ENCODE measurements around the gene TSHZ1. TPM values are rescaled to one million over a fixed set of nuclear protein-coding genes. Genes with fewer than 3 reads are reported as not detected.
A peak's percentile ranks its signal among the peaks of the same experiment; 100 is the strongest.

The TSHZ1 gene
- total RNA-seq, 1 experiment from 2014 or later = 4.4 TPM

- DNase-seq = no peak
- Histone ChIP-seq H3K9me3 (no peaks in the 10 kb centered on the region), H3K36me3 (no peaks in the 10 kb centered on the region), H3K27me3 (no peaks in the 10 kb centered on the region), H3K4me3 (peak overlapping the region; percentile 50)
Measured at GRCh38 chr18:75247611-75248421, 37.2 kb downstream of the TSHZ1 start.

- DNase-seq = peak; percentile 9
- Histone ChIP-seq H3K36me3 (no peaks in the 10 kb centered on the region), H3K9me3 (no peaks in the 10 kb centered on the region), H3K4me3 (peak overlapping the region; percentile 50), H3K27me3 (no peaks in the 10 kb centered on the region)
Measured at GRCh38 chr18:75248426-75249174, 38.0 kb downstream of the TSHZ1 start.

- no peaks in the 10 kb centered on the region for H3K27me3 ChIP-seq
- no peaks in the 10 kb centered on the region for H3K36me3 ChIP-seq
- H3K9me3 ChIP-seq = no peaks in the 10 kb centered on the region
- no peak for DNase-seq
- H3K4me3 ChIP-seq = no peak overlapping the region
Measured at GRCh38 chr18:75249175-75249518, 38.5 kb downstream of the TSHZ1 start.

GRCh38 chr18:75249672-75250470 lies 39.3 kb downstream of the TSHZ1 start:
- no peak for DNase-seq
- Histone ChIP-seq H3K9me3 (no peaks in the 10 kb centered on the region), H3K36me3 (no peaks in the 10 kb centered on the region), H3K27me3 (no peaks in the 10 kb centered on the region), H3K4me3 (no peak overlapping the region)

- no peaks in the 10 kb centered on the region for H3K36me3 ChIP-seq
- H3K9me3 ChIP-seq = no peaks in the 10 kb centered on the region
- no peak for DNase-seq
- H3K4me3 ChIP-seq = no peak overlapping the region
- no peaks in the 10 kb centered on the region for H3K27me3 ChIP-seq
Measured at GRCh38 chr18:75250471-75250821, 39.8 kb downstream of the TSHZ1 start.

GRCh38 chr18:75251466-75251865 lies 40.9 kb downstream of the TSHZ1 start:
- Histone ChIP-seq H3K4me3 (no peak overlapping the region), H3K27me3 (no peaks in the 10 kb centered on the region), H3K36me3 (no peaks in the 10 kb centered on the region), H3K9me3 (no peaks in the 10 kb centered on the region)
- no peak for DNase-seq

GRCh38 chr18:75252136-75252535 lies 41.5 kb downstream of the TSHZ1 start:
- no peak overlapping the region for H3K4me3 ChIP-seq
- no peaks in the 10 kb centered on the region for H3K27me3 ChIP-seq
- DNase-seq = no peak
- H3K36me3 ChIP-seq = no peaks in the 10 kb centered on the region
- H3K9me3 ChIP-seq = no peaks in the 10 kb centered on the region

- no peak for DNase-seq
- Histone ChIP-seq H3K4me3 (no peak overlapping the region), H3K9me3 (no peaks in the 10 kb centered on the region), H3K36me3 (no peaks in the 10 kb centered on the region), H3K27me3 (no peaks in the 10 kb centered on the region)
Measured at GRCh38 chr18:75253043-75253442, 42.4 kb downstream of the TSHZ1 start.

GRCh38 chr18:75253784-75254183 lies 43.2 kb downstream of the TSHZ1 start:
- Histone ChIP-seq H3K4me3 (no peak overlapping the region), H3K9me3 (no peaks in the 10 kb centered on the region), H3K36me3 (no peaks in the 10 kb centered on the region), H3K27me3 (no peaks in the 10 kb centered on the region)
- no peak for DNase-seq

- no peaks in the 10 kb centered on the region for H3K27me3 ChIP-seq
- no peak overlapping the region for H3K4me3 ChIP-seq
- no peak for DNase-seq
- H3K36me3 ChIP-seq = no peaks in the 10 kb centered on the region
- H3K9me3 ChIP-seq = no peaks in the 10 kb centered on the region
Measured at GRCh38 chr18:75255094-75255493, 44.5 kb downstream of the TSHZ1 start.

- Histone ChIP-seq H3K9me3 (no peaks in the 10 kb centered on the region), H3K4me3 (no peak overlapping the region), H3K36me3 (no peaks in the 10 kb centered on the region), H3K27me3 (no peaks in the 10 kb centered on the region)
- no peak for DNase-seq
Measured at GRCh38 chr18:75256376-75256775, 45.8 kb downstream of the TSHZ1 start.

- Histone ChIP-seq H3K36me3 (no peaks in the 10 kb centered on the region), H3K4me3 (no peak overlapping the region), H3K9me3 (no peaks in the 10 kb centered on the region), H3K27me3 (no peaks in the 10 kb centered on the region)
- no peak for DNase-seq
Measured at GRCh38 chr18:75257605-75258004, 47.0 kb downstream of the TSHZ1 start.

GRCh38 chr18:75261430-75262223 lies 51.0 kb downstream of the TSHZ1 start:
- no peak for DNase-seq
- Histone ChIP-seq H3K27me3 (no peaks in the 10 kb centered on the region), H3K9me3 (no peaks in the 10 kb centered on the region), H3K36me3 (no peaks in the 10 kb centered on the region), H3K4me3 (no peak overlapping the region)

GRCh38 chr18:75262511-75262910 lies 51.9 kb downstream of the TSHZ1 start:
- no peak for DNase-seq
- H3K36me3 ChIP-seq = no peaks in the 10 kb centered on the region
- H3K9me3 ChIP-seq = no peaks in the 10 kb centered on the region
- H3K27me3 ChIP-seq = no peaks in the 10 kb centered on the region
- no peak overlapping the region for H3K4me3 ChIP-seq

GRCh38 chr18:75264195-75264594 lies 53.6 kb downstream of the TSHZ1 start:
- no peak overlapping the region for H3K4me3 ChIP-seq
- H3K36me3 ChIP-seq = no peaks in the 10 kb centered on the region
- H3K9me3 ChIP-seq = no peaks in the 10 kb centered on the region
- H3K27me3 ChIP-seq = no peaks in the 10 kb centered on the region
- DNase-seq = no peak

GRCh38 chr18:75264926-75265597 lies 54.5 kb downstream of the TSHZ1 start:
- DNase-seq = no peak
- Histone ChIP-seq H3K4me3 (no peak overlapping the region), H3K36me3 (no peaks in the 10 kb centered on the region), H3K27me3 (no peaks in the 10 kb centered on the region), H3K9me3 (no peaks in the 10 kb centered on the region)

Measured in MG63 (cell line).